ENCODE measurements around the gene RTEL1. TPM values are rescaled to one million over a fixed set of nuclear protein-coding genes. Genes with fewer than 3 reads are reported as not detected.

RTEL1 gene
- total and polyA plus RNA-seq, 9 of the 15 experiments (the other 6 are each of a cell fraction or from before 2014, with no cell fraction given) = 0.36 to 61.0 (median 17.9) TPM

- TF ChIP-seq, protein P1, sequence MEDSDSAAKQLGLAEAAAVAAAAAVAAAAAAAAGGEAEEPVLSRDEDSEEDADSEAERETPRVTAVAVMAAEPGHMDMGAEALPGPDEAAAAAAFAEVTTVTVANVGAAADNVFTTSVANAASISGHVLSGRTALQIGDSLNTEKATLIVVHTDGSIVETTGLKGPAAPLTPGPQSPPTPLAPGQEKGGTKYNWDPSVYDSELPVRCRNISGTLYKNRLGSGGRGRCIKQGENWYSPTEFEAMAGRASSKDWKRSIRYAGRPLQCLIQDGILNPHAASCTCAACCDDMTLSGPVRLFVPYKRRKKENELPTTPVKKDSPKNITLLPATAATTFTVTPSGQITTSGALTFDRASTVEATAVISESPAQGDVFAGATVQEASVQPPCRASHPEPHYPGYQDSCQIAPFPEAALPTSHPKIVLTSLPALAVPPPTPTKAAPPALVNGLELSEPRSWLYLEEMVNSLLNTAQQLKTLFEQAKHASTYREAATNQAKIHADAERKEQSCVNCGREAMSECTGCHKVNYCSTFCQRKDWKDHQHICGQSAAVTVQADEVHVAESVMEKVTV (CRISPR knock-in tag; IDR thresholded peaks at IDR 0.05) = no peak
- TF ChIP-seq MCM3 (IDR thresholded peaks at IDR 0.05) (no peak), MTA3 (IDR thresholded peaks at IDR 0.05; ENCODE audit: borderline replicate concordance) (peak; percentile 72; the same call in 1 of the 2 replicates), PTRF (tag; IDR thresholded peaks at IDR 0.05) (no peak), ZNF174 (CRISPR knock-in tag; IDR thresholded peaks at IDR 0.05) (0 out of 2 replicates have a peak, but pooled peaks have one; percentile 12), CC2D1A (IDR thresholded peaks at IDR 0.05) (no peak), SUPT5H (IDR thresholded peaks at IDR 0.05) (peak; percentile 61), GTF2A2 (tag; IDR thresholded peaks at IDR 0.05) (no peak), HMBOX1 (IDR thresholded peaks at IDR 0.05) (no peak), NBN (IDR thresholded peaks at IDR 0.05; ENCODE audit: low read depth) (no peak), NFIC (IDR thresholded peaks at IDR 0.05) (no peak; the same call in 1 of the 2 replicates), TCF7L2 (IDR thresholded peaks at IDR 0.05; ENCODE audit: low read depth, low read length) (no peak), DDX20 (tag; IDR thresholded peaks at IDR 0.05; ENCODE audit: low read depth) (no peak), ZNF778 (CRISPR knock-in tag; IDR thresholded peaks at IDR 0.05) (no peak), NCOA2 (IDR thresholded peaks at IDR 0.05; ENCODE audit: partially characterized antibody in 2 of 2) (no peak), CHD1 (IDR thresholded peaks at IDR 0.05; ENCODE audit: low read length) (no peak), BCOR (IDR thresholded peaks at IDR 0.05) (no peak), PCBP1 (IDR thresholded peaks at IDR 0.05; ENCODE audit: low read depth, low read length, poor library complexity, severe bottlenecking) (no peak), MAZ (CRISPR knock-in tag; conservative IDR thresholded peaks at IDR 0.05 in 1 of 2, IDR thresholded peaks at IDR 0.05 in 1 of 2) (peak; percentile 82 to 84; a peak in 3 of 4 replicates), ESRRB (CRISPR knock-in tag; IDR thresholded peaks at IDR 0.05; ENCODE audit: borderline replicate concordance) (no peak), TEAD4 (IDR thresholded peaks at IDR 0.05; ENCODE audit: low read length) (no peak), TEAD4 (CRISPR knock-in tag; IDR thresholded peaks at IDR 0.05; ENCODE audit: borderline replicate concordance) (no peak; the same call in 1 of the 2 replicates), NFIX (CRISPR knock-in tag; IDR thresholded peaks at IDR 0.05; ENCODE audit: low read depth) (no peak), ZNF586 (CRISPR knock-in tag; conservative IDR thresholded peaks at IDR 0.05) (no peak), IFI16 (CRISPR knock-in tag; IDR thresholded peaks at IDR 0.05) (no peak)
- TF ChIP-seq, protein P2, sequence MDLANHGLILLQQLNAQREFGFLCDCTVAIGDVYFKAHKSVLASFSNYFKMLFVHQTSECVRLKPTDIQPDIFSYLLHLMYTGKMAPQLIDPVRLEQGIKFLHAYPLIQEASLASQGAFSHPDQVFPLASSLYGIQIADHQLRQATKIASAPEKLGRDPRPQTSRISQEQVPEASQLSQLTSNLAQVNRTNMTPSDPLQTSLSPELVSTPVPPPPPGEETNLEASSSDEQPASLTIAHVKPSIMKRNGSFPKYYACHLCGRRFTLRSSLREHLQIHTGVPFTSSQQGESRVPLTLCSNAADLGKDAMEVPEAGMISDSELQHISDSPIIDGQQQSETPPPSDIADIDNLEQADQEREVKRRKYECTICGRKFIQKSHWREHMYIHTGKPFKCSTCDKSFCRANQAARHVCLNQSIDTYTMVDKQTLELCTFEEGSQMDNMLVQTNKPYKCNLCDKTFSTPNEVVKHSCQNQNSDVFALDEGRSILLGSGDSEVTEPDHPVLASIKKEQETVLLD (IDR thresholded peaks at IDR 0.05) = no peak
- TF ChIP-seq, protein P3, sequence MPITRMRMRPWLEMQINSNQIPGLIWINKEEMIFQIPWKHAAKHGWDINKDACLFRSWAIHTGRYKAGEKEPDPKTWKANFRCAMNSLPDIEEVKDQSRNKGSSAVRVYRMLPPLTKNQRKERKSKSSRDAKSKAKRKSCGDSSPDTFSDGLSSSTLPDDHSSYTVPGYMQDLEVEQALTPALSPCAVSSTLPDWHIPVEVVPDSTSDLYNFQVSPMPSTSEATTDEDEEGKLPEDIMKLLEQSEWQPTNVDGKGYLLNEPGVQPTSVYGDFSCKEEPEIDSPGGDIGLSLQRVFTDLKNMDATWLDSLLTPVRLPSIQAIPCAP (CRISPR knock-in tag; IDR thresholded peaks at IDR 0.05; ENCODE audit: borderline replicate concordance) = no peak
Measured at GRCh38 chr20:63707558-63708300, 49.6 kb downstream of the RTEL1 start, which contains the start of the genes ARFRP1 and ZGPAT (continued).
